ENCODE measurements around the gene ENAH. TPM values are rescaled to one million over a fixed set of nuclear protein-coding genes. Genes with fewer than 3 reads are reported as not detected.

Gene ENAH
- total and polyA plus RNA-seq, 2 experiments from 2014 or later, result 109 to 184 TPM

GRCh38 chr1:225480825-225481434 lies 172.0 kb downstream of the ENAH start:
- Histone ChIP-seq H4K20me1 (replicated peaks; ENCODE audit: insufficient read depth) (no peaks in the 10 kb centered on the region), H3K4me1 (ENCODE audit: insufficient read depth) (peaks cover 14% of the 10 kb centered on the region; the same call in 1 of the 2 replicates), H3K4me3 (no peak overlapping the region), H3K4me2 (0 out of 2 replicates have a peak overlapping the region, but pooled peaks have one; percentile 16), H3K9me2 (ENCODE audit: insufficient read depth) (no peaks in the 10 kb centered on the region), H3K79me2 (replicated peaks; ENCODE audit: insufficient read depth) (no peaks in the 10 kb centered on the region), H3K27ac (ENCODE audit: low read depth) (no peak overlapping the region), H2AFZ (no peak overlapping the region; the same call in 1 of the 2 replicates), H3K36me3 (ENCODE audit: insufficient read depth) (no peaks in the 10 kb centered on the region), H3K27me3 (ENCODE audit: insufficient read depth) (no peaks in the 10 kb centered on the region), H3F3A (replicated peaks; ENCODE audit: low read depth) (peaks cover 4% of the 10 kb centered on the region; the same call in 1 of the 2 replicates)
- peaks cover 7% of the 10 kb centered on the region for H3K27me3 Mint-ChIP-seq (ENCODE audit: insufficient read depth, low read depth, poor library complexity)
- ATAC-seq (peak; percentile 89), DNase-seq (ENCODE audit: low spot score) (peak; percentile 86)
- no peak overlapping the region for H3K27ac Mint-ChIP-seq
- H3K4me1 Mint-ChIP-seq, result peaks cover 29% of the 10 kb centered on the region
- TF ChIP-seq NANOG (IDR thresholded peaks at IDR 0.05; ENCODE audit: borderline replicate concordance), result no peak
- TF ChIP-seq, protein P1, sequence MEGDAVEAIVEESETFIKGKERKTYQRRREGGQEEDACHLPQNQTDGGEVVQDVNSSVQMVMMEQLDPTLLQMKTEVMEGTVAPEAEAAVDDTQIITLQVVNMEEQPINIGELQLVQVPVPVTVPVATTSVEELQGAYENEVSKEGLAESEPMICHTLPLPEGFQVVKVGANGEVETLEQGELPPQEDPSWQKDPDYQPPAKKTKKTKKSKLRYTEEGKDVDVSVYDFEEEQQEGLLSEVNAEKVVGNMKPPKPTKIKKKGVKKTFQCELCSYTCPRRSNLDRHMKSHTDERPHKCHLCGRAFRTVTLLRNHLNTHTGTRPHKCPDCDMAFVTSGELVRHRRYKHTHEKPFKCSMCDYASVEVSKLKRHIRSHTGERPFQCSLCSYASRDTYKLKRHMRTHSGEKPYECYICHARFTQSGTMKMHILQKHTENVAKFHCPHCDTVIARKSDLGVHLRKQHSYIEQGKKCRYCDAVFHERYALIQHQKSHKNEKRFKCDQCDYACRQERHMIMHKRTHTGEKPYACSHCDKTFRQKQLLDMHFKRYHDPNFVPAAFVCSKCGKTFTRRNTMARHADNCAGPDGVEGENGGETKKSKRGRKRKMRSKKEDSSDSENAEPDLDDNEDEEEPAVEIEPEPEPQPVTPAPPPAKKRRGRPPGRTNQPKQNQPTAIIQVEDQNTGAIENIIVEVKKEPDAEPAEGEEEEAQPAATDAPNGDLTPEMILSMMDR (conservative IDR thresholded peaks at IDR 0.05; ENCODE audit: low read depth in 2 of 2), result peak; percentile 97
- H3K36me3 Mint-ChIP-seq (ENCODE audit: low read depth), result no peaks in the 10 kb centered on the region; the same call in 2 of the 3 replicates
- H3K4me3 Mint-ChIP-seq, result no peak overlapping the region
- no peaks in the 10 kb centered on the region for H3K9me3 Mint-ChIP-seq

DNA sequence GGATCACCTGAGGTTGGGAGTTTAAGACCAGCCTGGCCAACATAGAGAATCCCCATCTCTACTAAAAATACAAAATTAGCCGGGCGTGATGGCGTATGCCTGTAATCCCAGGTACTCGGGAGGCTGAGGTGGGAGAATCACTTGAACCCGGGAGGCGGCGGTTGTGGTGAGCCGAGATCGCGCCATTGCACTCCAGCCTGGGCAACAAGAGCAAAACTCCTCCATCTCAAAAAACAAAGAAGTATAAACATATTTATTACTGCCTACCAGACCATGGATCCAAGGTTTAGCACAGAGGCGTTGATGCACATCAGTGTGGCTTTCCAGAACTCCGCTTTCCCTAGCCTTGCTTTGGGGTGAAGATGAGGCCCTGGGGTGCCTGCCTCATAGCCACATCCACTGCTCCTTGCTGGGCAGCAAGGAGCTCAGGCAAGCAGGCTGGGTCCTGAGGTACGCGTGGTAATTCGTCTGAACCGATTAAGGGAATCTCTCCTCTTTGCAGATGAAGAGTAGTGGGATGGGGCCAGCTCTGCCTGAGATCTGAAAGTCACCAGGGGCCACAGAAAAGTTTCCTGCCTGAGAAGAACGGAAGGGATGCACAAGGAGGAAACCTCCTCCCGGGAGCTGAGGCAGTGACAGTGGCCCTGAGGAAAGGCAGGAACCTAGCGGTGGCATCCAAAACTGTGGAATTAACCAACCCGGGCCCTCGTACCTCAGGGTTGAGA lies 172.8 kb downstream of the ENAH start:
- H3K27me3 Mint-ChIP-seq (ENCODE audit: insufficient read depth, low read depth, poor library complexity), result peaks cover 9% of the 10 kb centered on the region
- Histone ChIP-seq H3K79me2 (replicated peaks; ENCODE audit: insufficient read depth) (no peaks in the 10 kb centered on the region), H3K27ac (ENCODE audit: low read depth) (no peak overlapping the region), H3K4me3 (no peak overlapping the region), H3F3A (replicated peaks; ENCODE audit: low read depth) (peaks cover 4% of the 10 kb centered on the region; the same call in 1 of the 2 replicates), H3K4me1 (ENCODE audit: insufficient read depth) (peaks cover 14% of the 10 kb centered on the region; the same call in 1 of the 2 replicates), H2AFZ (no peak overlapping the region; the same call in 1 of the 2 replicates), H3K4me2 (no peak overlapping the region), H4K20me1 (replicated peaks; ENCODE audit: insufficient read depth) (no peaks in the 10 kb centered on the region), H3K27me3 (ENCODE audit: insufficient read depth) (no peaks in the 10 kb centered on the region), H3K36me3 (ENCODE audit: insufficient read depth) (no peaks in the 10 kb centered on the region), H3K9me2 (ENCODE audit: insufficient read depth) (no peaks in the 10 kb centered on the region)
- TF ChIP-seq, protein P1 (conservative IDR thresholded peaks at IDR 0.05; ENCODE audit: low read depth in 2 of 2), result no peak
- no peak for TF ChIP-seq CREB1 (CRISPR knock-in tag; IDR thresholded peaks at IDR 0.05; ENCODE audit: low read depth)
- no peak for TF ChIP-seq NANOG (IDR thresholded peaks at IDR 0.05; ENCODE audit: borderline replicate concordance)
- TF ChIP-seq ZNF114 (CRISPR knock-in tag; IDR thresholded peaks at IDR 0.05), result no peak
- TF ChIP-seq STAT1 (IDR thresholded peaks at IDR 0.05; ENCODE audit: unreplicated experiment), result no peak
- peaks cover 29% of the 10 kb centered on the region for H3K4me1 Mint-ChIP-seq
- H3K27ac Mint-ChIP-seq, result 0 out of 2 replicates have a peak overlapping the region, but pooled peaks have one; percentile 38
- DNase-seq (ENCODE audit: low spot score) (no peak), ATAC-seq (no peak)
- no peaks in the 10 kb centered on the region for H3K9me3 Mint-ChIP-seq
- no peak overlapping the region for H3K4me3 Mint-ChIP-seq
- H3K36me3 Mint-ChIP-seq (ENCODE audit: low read depth), result no peaks in the 10 kb centered on the region; the same call in 2 of the 3 replicates
